HG03558 (cell line): ENCODE data around the gene TMIE.
"Not testable (repeated sequence)": the region's sequence is repeated elsewhere in the genome, so short reads cannot be mapped to it uniquely, and the experiment has no call there.

ENCODE experiments used
- ATAC-seq: cut with Tn5 transposase; IDR thresholded peaks from one replicate; pipeline ENCODE4 v1.9.1; 2021; ENCODE audit warnings: moderate number of reproducible peaks; ENCODE audit not compliant: unreplicated experiment; ENCODE audit errors: extremely low read depth

TMIE gene

DNA sequence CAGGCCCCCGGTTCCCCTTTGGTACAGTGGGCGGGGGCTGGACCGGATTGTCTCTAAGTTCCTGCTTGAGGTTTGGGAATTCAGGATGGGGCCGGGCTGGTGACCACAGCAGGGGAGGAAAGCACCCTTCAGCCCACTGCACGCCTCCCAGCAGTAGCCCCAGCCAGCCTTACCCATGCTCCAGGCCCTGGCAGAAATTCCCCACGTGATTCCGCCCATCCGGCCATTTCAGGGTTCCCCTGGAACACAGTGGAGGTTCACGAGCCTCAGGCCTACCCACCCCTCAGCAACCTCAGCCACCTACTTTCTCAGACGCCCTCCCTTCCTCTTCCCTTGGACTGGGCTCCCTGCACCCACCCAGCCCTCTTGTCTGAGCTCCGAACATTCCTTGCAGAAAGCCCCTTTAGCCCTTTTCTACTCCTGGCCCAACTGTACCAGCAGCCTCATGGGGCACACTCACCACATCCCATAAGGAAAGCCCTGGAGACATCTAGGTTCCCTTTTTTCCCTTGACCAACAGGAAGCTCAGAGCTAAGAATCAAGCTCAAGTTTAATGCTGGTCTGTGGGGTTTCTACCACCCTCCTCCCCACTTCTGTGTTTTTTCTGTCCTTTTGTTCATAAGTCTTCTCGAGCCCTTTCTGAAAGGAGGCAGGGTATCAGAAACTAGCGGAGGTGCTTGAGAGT is 19.2 kb upstream of the TMIE start:
- ATAC-seq = no peak

GRCh38 chr3:46682974-46683373 is 18.2 kb upstream of the TMIE start:
- ATAC-seq = no peak

GRCh38 chr3:46684891-46685290 is 16.3 kb upstream of the TMIE start:
- no peak for ATAC-seq

GRCh38 chr3:46685446-46685845 is 15.7 kb upstream of the TMIE start:
- no peak for ATAC-seq

- no peak for ATAC-seq
Measured at GRCh38 chr3:46690798-46691197, 10.4 kb upstream of the TMIE start.

DNA sequence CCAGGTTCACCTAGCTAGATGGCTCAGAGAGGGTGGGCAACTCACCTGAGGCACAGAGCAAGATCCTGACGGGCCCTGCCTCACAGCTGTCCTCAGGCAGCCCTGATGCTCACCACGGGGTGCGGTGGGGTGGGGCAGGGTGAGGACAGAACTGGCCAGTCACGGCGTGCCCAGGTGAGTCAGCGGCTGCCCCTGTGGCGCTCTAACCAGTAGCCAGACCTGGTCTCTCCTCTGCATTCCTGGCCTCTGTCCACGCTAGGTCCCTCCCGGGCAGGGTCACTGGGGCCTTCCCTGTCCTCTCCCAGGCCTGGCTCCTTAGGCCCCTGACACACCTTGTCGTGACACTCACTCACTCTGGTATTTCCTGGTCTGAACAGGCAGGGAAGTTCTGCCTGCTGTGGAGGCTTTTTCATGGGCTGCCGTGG is 8.6 kb upstream of the TMIE start:
- ATAC-seq = no peak

DNA sequence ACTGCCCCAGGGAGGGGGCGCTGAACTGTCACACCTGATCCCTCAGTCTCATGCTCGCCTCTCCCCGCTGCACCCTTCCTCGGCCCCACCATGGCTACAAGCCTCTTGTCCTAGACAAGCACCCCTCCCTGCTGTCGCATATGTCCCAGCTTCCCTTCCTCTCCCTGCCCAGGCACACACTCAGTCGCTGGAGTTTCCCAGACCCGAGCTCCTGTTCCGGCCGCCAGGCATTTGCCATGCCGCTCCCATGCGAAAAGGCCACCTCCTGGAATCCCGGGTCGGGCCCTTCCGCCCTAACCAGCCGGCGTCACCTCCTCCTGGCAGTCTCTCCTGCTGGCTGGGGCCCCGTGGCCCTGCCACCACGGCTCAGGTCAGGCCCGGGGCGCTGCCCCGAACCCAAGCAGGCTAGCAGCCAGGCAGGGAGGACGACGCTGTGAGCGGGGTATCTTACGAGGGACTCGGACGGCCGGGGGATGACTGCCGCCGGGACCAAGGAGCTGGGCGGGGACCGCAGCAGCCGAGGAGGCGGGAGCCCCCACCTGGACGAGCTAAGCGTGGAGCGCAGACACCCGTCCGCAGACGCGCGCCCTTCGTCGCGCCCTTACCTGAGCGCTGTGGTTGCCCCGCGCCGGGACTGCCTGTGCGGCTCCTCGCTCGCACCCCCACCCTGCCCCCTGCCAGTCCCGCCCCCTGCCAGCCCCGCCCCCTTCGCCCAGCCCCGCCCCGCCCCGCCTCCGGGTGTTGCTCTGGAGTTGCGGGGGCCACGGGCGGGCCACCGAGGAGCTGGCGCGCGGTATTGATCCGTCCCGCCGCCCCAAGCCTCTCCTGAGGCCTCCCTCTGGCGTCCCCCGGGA is 7.9 kb upstream of the TMIE start, which contains the start of gene ALS2CL:
ALS2CL (minus strand) TSS at position 642 of the 854 bp plus-strand sequence. CDS start 4,239 bp downstream, outside the sequence.
- no peak for ATAC-seq

DNA sequence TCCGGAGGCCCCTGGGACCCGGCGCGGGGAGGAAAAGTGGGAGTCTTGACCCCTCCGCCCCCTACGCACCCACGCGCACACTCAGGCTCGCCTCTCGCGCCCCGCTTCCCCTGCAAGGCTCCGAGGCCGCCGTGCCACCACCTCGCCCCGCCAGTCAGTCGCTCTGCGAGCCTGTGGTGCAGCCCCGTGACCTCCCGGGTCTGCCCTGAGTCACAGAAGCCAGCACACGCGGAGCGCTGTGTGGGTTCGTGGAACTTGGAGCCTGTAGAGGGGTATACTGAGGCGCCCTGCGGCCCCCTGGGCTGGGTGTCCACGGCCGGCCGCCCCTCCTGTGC is 7.3 kb upstream of the TMIE start:
- no peak for ATAC-seq

DNA sequence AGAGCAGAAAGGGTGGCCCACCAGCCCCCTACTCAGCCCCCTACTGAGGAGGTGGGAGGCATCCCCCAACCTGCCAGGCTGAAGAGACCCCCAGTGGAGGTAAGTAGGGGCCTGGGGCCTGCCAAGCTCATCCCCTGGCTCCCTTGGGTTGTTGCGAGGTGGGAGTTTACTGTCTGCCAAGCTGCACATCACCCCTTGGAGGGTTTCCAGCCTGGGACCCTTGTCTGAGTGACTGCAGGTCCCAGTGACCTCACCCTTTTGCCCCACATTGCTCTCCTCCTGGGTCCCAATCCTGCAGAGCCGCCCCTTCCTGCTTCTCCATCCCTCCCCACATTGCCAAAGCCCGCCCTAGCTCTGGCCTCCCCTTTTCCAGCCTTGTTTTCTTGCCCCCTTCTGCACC is 6.7 kb upstream of the TMIE start:
- no peak for ATAC-seq

DNA sequence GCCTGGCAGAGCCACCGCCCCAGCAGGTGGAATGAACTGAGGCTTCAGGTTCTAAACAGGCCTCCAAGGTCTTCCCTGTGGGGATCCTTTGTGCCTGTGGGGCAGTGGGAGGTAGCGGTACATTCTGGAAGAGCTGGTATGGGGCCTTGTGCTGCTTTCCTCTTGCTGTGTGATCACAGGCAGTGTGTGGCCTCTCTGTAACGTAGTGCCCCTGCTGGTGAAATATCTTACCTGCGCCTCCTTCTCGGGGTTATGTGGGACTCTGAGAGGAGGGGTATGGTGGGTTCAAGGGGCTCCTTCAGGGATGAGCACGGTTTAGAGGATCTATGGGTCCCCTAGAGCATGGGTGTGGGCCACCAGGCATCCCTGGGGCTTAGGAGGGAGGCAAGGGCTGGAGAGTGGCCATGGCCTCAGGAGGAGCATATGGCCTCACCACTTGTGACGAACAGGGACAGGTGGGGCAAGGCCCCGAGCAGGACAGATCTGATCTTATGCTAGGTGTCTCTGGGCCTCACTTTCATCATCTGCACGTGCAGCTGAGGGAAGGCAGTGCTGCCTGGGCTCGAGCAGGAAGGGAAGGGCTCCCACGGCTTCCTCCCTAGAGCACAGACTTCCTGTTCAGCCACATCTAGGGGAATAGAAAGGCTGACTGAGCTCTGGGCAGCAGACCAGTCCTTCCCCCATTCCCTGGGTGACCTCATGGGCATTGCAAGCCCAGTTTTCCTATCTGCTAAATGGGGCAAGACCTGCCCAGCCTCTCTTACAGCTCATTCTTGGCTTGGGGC is 5.8 kb upstream of the TMIE start:
- no peak for ATAC-seq

GRCh38 chr3:46695962-46696894 is 5.0 kb upstream of the TMIE start:
- no peak for ATAC-seq

GRCh38 chr3:46699676-46700523 is 1.3 kb upstream of the TMIE start:
- ATAC-seq = no peak

DNA sequence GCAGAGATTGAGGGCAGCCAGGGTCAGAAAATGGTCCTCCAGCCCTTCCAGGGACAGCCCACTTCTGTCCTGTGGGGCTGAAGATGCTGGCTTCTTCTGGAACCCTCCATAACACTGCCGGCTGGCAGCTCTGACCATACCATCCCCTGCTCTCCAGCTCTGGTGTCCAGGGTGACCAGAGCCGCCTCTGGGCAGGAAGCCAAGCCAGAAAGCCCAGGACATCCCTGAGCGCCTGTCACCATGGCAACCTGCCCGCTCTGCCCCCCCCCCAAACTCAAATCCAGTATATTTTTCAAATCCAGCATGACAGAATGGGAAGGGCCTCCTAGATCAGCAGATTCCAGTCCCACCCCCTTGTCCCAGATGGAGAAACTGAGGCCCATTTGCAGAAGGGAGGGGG is 420 bp upstream of the TMIE start:
- ATAC-seq = no peak

DNA sequence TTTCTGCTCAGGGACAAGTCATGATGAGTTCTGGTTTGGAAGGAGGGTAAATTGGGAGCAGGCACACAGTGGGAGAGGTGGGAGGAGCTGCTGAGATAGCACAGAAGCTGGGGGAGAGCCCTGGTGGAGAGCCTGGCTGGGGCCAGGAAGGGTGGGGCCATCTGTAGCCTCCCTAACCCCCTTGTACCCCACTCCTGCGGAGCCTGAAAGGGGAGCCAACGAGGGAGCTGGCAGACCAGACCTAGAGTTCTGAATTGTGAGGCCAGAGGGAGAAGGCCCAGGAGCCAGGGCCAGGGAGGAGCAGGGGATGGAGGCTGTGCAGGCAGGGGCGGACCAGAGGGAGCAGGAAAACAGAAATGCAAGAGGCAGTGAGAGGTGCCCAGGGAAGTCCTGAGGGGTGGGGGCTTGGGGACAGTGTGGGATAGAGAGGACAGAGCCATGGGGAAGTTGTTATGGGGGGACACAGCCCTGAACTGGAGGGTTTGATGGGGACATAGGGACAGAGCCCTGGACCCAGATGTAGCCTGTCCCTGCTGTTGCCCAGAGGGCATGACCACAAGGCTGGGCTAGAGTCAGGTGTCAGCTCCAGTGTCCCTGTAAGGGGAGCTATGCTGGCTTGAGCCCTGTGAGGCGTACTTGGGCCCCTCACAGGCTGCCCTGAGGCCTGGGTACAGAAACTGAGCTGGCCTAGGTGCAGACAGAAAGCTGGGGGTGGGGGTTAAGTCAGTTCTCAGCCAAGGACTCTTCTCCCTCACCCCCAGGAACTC is 1.2 kb downstream of the TMIE start:
- ATAC-seq = no peak

DNA sequence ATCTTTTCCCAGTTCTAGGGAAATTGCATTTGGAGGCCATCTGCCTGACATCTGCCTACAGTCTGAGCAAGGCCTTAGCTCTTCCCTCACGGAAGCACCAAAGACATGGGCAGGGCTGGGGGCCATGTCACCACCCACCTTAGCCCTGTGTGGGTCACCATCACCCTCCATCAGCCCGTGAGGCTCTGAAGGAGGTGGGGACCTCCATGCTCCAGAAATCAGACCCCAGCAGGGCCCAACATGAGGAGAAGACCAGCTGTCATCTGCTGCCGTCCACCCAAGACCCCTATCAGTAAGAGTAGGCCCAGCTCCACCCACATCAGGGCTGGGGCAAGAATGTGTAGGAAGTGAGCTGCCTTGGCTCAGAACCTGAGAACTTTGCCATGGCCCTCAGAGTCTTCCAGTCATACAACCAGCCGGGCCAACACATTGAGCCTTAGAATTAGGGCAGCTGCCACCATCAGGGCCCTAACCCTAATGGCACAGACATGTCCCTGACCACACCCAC is 1.9 kb downstream of the TMIE start:
- no peak for ATAC-seq

DNA sequence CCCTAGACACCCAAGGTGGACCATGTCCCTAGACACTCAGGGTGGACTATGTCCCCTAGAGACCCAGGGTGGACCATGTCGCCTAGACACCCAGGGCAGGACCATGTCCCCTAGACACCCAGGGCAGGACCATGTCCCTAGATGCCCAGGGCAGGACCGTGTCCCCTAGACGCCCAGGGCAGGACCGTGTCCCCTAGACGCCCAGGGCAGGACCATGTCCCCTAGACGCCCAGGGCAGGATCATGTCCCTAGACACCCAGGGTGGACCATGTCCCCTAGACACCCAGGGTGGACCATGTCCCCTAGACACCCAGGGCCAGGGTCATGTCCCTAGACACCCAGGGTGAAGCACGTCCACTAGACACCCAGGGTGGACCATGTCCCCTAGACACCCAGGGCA is 3.2 kb downstream of the TMIE start:
- not testable (repeated sequence) for ATAC-seq

- ATAC-seq = no peak
Measured at GRCh38 chr3:46705022-46705530, 3.9 kb downstream of the TMIE start.
